ENCODE results near the gene RABAC1.

Gene RABAC1

GRCh38 chr19:41929536-41930071, 29.5 kb downstream of the RABAC1 start:
- DNase-seq (ENCODE audit: low read depth in 1 of 2, low spot score in 1 of 2) = no peak

DNA sequence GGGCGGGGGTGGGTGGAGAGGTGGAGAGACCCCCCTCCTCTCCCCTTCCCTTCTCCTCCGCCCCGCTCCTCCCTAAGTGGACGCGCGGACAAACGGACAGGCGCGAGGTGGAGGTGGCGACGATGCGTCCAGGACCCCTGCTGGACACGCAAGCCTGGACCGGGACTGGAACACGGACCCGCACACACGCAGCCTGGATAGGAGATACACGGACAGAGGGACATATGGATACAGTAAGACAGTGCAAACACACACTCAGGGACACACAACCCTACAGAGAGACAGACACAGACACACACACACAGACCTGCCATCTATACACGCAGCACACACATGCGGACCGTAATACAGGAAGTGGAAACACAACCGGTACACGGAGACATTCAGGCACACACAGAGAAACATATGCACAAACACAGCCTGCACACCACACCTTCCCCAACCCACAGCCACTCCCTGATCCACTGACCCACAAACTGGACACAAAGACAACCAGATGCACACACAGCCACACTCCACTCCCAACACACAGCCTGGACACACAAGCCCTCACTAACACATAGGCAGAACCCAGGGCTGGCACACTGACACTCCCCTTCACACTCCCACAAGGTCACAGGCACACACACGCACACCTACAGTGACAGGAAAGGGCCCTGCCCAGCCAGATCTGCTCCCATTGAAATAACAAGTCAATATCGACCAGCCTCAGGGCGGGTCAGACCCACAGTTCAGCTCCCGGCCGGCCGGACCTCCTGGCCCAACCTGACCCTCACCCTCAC, 30.2 kb downstream of the RABAC1 start:
- DNase-seq (ENCODE audit: low read depth in 1 of 2, low spot score in 1 of 2) = no peak

GRCh38 chr19:41928221-41928683, 30.9 kb downstream of the RABAC1 start, which contains the start of gene ERFL:
TSS of gene ERFL (minus strand) at chr19:41928449. CDS start at chr19:41912919, 15,530 bp downstream.
- no peak for DNase-seq (ENCODE audit: low read depth in 1 of 2, low spot score in 1 of 2)

- no peak for DNase-seq (ENCODE audit: low read depth in 1 of 2, low spot score in 1 of 2)
These were observed 31.5 kb downstream of the RABAC1 start for GRCh38 chr19:41927497-41928192.

DNA sequence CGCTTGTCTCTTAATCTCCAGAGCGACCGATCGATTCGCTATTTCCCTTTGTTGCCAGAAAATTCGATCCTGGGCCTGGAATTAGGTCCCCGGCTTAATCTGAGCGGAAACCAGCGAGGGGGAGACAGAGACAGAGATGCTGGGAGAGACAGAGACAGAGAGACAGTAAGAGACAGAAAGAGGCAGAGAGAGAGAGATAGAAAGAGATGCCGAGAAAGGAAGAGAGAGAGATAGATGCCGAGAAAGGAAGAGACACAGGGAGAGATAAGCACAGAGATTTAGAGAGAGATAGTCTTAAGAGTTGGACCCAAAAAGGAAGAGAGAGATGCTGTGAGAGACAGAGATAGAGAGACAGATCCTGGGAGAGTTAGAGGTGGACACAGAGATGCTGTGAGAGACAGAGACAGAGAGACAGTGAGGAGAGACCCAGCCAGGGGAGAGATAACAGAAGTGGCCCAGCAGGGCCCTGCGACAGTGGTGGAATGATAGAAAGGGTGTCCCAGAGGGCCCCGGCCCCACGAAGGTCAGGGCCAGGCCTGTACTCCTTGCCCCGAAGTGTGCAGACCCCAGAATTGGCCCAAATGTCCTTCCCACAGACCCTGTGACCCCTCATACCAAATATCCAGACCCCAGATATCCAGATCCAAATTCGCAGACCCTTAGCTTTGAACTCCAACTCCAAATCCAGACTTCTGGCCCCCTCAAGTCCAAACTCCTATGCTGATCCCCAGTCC, 32.2 kb downstream of the RABAC1 start:
- no peak for DNase-seq (ENCODE audit: low read depth in 1 of 2, low spot score in 1 of 2)

DNA sequence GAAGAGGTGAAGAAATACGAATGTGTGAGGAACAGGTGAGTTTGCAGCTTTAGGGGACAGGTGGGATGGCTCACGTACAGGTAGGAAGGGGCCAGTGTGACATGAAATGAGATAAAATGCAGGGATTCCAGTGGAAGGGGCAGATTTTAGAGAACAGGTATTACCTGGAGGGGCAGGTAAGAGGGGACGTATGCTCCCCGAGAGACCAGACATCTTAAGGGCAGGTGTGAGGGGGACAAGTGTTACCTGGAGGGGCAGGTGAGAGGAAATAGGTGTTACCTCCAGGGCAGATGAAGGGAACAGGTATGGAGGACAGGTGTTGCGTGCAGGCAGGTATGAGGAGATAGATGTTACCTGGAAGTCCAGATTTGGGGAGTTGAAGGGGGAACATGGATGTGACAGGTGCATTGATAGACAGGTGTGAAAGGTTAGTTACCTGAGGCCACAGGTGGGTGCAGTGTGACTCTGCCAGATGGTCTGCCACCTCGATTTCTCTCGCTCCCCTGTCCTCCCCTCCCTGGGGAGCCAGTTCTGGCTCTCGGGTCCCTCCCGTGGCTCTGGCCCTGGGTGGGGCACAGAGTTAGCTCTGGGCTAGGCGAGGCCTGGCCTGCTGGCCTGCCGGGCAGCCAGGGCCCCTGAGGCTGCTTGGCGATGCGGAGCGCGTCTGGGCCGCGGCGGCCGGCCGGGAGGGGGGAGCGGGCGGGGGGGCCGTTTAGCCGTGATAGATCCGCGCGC, 32.9 kb downstream of the RABAC1 start:
- no peak for DNase-seq (ENCODE audit: low read depth in 1 of 2, low spot score in 1 of 2)

DNA sequence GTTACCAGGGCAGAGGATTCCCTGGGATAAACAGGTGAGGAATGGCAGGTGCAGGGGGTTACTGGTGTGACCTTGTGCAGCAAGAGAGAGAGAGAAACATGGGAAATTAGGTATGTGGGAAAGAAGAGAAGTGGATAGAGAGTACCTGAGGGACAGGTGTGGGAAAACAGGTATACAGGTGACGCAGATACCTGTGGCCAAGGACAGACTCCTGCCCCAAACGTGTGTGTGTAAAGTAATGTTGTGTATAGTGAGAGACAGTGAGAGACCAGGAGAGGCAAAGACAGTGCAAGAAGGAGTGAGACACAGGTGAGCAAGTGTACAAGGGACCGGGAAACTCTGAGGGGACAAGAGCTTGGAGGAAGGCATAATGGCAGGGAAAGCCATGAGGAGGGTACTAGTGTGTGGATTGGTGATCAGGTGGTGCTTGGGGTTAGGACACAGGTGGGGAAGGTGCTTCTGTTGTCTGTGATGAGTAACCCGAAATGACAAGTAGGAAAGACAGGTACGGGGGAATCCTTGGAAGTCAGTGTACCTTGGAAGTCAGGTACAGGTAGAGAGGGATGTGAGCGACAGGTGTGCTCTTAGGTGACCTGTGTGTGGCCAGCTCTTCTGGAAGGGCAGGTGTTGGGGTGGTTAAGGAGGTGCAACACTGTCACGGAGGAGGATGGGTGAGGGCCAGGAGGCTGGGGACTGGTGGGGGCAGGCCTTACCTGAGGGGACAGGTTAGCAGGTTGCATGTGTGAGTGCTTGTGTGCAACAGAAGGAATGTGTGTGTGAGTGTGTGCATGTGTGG, 33.7 kb downstream of the RABAC1 start:
- no peak for DNase-seq (ENCODE audit: low read depth in 1 of 2, low spot score in 1 of 2)

GRCh38 chr19:41924151-41925145, 34.7 kb downstream of the RABAC1 start:
- DNase-seq (ENCODE audit: low read depth in 1 of 2, low spot score in 1 of 2) = no peak

DNA sequence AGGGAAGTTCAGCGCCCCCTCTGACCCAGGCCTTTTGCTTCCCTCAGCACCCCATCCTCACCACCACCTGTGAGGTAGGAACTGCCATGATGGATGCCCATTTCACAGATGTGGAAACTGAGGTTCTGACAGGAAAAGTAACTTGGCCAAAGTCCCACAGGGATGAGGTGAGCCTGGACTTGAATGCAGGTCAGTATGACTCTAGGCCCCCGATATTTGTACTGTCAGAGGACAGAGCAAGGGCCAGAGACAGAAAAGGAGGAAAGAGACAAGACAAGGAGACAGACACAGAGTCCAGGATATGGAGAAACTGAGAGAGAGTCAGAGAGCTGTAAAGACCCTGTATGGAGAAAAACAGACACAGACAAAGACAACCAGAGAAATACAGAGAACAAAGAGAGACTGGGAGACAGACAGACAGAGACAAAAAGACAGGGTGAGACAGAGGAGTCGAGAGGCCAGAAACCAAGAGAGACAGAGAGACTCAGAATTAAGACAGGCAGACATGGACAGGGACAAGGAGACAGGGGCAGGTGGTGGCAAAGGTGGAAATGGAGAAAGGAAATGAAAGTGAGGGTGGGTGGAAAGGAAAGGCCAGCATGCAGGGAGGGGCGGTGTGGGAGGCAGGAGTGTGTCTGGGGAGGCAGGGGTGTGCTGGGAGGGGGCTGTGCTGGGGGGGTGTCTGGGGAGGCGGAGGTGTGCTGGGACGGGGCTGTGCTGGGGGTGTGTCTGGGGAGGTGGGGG, 35.9 kb downstream of the RABAC1 start:
- no peak for DNase-seq (ENCODE audit: low read depth in 1 of 2, low spot score in 1 of 2)

DNA sequence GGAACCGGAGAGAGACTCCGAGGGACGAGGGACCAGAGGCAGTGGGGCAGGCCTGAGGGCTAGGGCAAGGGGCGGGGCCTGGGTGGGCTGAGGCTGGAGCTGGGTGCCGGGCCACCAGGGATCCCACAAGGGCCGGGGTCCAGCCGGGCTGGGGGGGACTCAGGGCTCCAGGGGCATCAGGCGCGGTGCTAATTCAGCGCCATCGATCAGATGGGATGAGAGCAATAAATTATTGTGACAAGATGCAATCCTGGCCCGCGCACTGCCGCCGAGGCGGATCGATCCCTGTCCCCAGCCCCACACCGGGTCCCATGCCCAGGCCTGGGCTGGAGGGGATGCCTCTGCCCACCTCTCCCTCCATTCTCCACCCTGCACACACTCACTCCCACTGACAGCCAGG, 36.5 kb downstream of the RABAC1 start:
- no peak for DNase-seq (ENCODE audit: low read depth in 1 of 2, low spot score in 1 of 2)

DNA sequence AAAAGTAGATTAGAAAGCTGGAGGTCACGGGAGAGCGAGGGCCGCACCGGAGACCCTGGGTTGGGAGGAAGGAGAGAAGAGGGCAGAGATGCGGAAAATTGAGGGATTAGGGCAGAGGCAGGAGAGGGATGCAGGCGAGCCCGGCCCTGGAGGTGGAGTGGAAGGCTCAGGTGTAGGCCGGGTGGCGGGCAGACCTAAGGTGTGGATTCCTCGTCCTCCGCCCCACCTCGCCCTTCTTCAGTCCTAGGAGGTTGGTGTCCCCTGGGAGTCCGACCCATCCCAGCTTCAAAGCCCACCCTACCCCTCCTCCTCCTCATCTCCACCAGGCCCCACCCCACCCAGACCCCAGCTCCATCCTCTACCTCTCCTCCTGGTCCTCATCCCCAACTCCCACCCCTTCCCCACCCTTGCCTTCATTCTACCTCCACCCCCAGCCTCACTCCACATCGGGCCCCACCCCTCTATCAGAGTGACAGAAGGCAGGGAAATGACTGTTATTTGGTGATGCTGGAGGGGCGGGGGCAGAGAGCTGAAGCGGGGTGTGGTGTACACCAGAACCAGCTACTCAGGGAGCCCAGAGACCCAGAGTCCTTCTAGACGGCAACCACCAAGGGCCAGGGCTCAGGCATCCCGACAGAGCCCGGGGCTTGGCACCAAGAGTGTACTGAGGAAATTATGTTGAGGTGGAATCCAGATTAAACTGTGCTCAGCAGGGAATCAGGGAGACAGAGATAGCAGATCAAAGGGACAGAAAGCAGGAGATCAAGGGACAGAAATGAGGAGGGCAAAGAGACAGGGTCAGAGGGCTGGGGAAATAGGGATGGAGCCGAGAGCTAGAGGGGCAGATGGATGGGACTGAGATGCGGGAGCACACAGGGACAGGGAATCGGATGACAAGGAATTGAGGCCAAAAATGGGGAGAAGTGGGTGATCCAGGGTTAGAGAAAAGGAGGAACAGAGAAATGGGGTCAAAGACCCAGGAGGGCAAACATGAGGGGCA, 37.2 kb downstream of the RABAC1 start:
- no peak for DNase-seq (ENCODE audit: low read depth in 1 of 2, low spot score in 1 of 2)

- no peak for DNase-seq (ENCODE audit: low read depth in 1 of 2, low spot score in 1 of 2)
These were observed 38.1 kb downstream of the RABAC1 start for GRCh38 chr19:41920882-41921576.

GRCh38 chr19:41919948-41920712, 39.0 kb downstream of the RABAC1 start:
- DNase-seq (ENCODE audit: low read depth in 1 of 2, low spot score in 1 of 2) = no peak

DNA sequence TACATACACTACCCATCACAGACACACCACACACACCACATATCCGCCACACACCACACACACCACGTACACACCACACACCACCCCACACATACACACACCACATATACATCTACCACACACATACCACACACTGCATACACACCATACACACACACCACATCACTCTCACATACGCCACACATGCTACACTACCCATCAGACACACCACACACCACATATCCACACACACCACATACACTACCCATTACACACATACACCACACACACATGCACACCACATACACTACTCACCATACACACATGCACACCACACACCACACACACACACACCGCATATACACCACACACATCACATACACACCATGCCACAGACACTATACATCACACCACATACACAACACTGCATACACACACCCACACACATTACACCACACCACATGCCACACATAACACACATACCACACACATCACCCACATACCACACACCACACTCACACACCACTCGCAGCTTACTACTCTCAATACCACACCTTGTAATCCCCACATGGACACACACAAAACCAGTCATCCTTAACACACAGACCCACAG, 40.4 kb downstream of the RABAC1 start:
- DNase-seq (ENCODE audit: low read depth in 1 of 2, low spot score in 1 of 2) = no peak

- DNase-seq (ENCODE audit: low read depth in 1 of 2, low spot score in 1 of 2) = no peak
These were observed 41.0 kb downstream of the RABAC1 start for GRCh38 chr19:41918095-41918494.
